Body of pancreas (tissue), 4 donors: ENCODE measurements around the gene LRRC2.

ENCODE experiments used
- CTCF ChIP-seq, 7 experiments: fragments of 450-650 bp in 4 of 7; fragments of 200-600 bp in 3 of 7; sonication (generic) in 3 of 7; IDR thresholded peaks; one replicate each; pipeline ENCODE4 v1.5.1; 2016 to 2019; ENCODE audit warnings: antibody characterized with exemption in 7 of 7
- POLR2A ChIP-seq, 3 donors: fragments of 450-650 bp; IDR thresholded peaks; one replicate each; pipeline ENCODE4 v1.6.1; 2016; ENCODE audit warnings: antibody characterized with exemption in 3 of 3, mild to moderate bottlenecking in 2 of 3

- TF ChIP-seq CTCF (IDR thresholded peaks at IDR 0.05) (no peak), POLR2A (IDR thresholded peaks at IDR 0.05) (no peak)
These were observed 10.8 kb upstream of the LRRC2 start for GRCh38 chr3:46576879-46577278.
